Epithelial cell of proximal tubule (primary cell): ENCODE results near the gene RBBP9. TPM values are rescaled to one million over a fixed set of nuclear protein-coding genes. Genes with fewer than 3 reads are reported as not detected.

Experiments
- DNase-seq: peaks from one replicate; pipeline ENCODE4 v3.0.0-alpha.2; 2011; ENCODE audit warnings: low read depth
- H3K4me3 ChIP-seq: 2 replicates; pipeline ENCODE4 v1.5.1; 2011; ENCODE audit warnings: low read depth, mild to moderate bottlenecking, low read length
- total RNA-seq: library from RNA; depleted of rRNA; stranded (reverse); fragments of >200 nt; gene quantifications from 2 replicates; pipeline ENCODE4 v1.2.3, GENCODE V29; 2015
- TF ChIP-seq, protein P1 (sequence below): conservative IDR thresholded peaks from 2 replicates; pipeline ENCODE4 v1.5.1; 2012; ENCODE audit warnings: low read depth, mild to moderate bottlenecking, low read length

The RBBP9 gene
- total RNA-seq, 1 donor from 2014 or later = 9.3 TPM

DNA sequence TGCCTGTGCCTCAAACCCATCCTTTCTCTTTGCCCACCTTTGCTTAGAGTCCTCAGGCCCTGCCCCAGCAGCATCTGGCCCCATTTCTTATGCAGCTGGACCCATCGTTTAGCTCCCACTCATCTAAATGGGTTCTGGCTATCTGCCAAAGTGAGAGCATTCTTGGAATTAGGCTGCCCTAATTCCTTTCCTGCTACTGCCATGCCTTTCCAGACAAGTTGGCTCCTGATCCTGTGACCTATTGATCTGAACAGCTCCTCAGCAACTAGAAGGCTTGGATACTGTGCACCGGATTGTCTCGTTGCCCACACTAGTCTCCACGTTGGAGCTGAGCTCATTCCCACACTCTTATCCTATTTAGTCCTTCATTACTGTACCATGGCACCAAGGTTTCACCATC lies 53.1 kb downstream of the RBBP9 start:
- no peak for DNase-seq
- TF ChIP-seq, protein P1, sequence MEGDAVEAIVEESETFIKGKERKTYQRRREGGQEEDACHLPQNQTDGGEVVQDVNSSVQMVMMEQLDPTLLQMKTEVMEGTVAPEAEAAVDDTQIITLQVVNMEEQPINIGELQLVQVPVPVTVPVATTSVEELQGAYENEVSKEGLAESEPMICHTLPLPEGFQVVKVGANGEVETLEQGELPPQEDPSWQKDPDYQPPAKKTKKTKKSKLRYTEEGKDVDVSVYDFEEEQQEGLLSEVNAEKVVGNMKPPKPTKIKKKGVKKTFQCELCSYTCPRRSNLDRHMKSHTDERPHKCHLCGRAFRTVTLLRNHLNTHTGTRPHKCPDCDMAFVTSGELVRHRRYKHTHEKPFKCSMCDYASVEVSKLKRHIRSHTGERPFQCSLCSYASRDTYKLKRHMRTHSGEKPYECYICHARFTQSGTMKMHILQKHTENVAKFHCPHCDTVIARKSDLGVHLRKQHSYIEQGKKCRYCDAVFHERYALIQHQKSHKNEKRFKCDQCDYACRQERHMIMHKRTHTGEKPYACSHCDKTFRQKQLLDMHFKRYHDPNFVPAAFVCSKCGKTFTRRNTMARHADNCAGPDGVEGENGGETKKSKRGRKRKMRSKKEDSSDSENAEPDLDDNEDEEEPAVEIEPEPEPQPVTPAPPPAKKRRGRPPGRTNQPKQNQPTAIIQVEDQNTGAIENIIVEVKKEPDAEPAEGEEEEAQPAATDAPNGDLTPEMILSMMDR = no peak

DNA sequence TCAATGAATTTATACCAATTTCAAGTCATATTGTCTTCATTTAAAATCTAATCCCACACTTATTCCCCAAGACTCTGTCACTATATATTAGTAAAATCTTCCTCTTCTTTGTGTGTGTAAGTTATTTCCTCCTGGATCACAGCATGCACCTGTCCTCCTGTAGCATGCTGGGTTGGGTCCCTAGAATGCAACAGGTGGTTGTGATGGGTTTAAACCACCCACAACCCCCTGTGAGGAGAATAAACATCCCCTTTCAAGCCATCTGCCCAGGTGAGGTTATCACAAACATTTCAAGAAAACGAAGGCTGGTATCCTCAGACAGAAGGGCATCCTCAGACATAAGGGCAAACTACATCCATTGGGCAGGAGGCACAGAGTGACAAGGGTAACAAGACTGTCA lies 56.6 kb downstream of the RBBP9 start:
- no peak overlapping the region for H3K4me3 ChIP-seq
- TF ChIP-seq, protein P1 = no peak
- no peak for DNase-seq

More for the DNA sequence above, 53.1 kb downstream of the RBBP9 start:
- H3K4me3 ChIP-seq = no peak overlapping the region

DNA sequence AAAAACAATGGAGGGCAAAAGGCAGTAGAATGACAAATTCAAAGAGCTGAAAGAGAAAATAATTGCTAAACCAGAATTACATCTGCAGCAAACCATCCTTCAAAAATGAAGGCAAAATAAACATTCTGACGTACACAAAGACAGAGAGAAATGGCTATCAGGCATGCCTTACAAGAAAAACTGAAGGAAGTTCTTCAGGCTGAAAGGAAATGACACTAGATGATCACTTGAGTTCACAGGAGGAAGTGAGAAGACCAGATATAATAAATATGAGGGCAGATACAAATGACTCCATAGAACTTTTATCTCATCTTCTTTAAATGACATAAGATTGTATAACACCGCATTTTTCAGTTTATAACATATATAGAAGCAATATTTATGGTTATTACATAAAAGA lies 60.2 kb downstream of the RBBP9 start:
- no peak for DNase-seq
- TF ChIP-seq, protein P1 = no peak

More for the DNA sequence above, 60.2 kb downstream of the RBBP9 start:
- no peak overlapping the region for H3K4me3 ChIP-seq

Other genes with a start within 250 kb of the RBBP9 start
- gene ZNF133, start 208.7 kb downstream of the RBBP9 start, total RNA-seq = 7.7 and 16.1 TPM in 2 replicates
- gene DZANK1, start 30.2 kb downstream of the RBBP9 start, total RNA-seq = 1.3 and 1.4 TPM in 2 replicates
- gene POLR3F, start 29.8 kb downstream of the RBBP9 start, total RNA-seq = 6.8 and 22.7 TPM in 2 replicates
- 50.8 and 69.6 TPM in 2 replicates for gene SEC23B, start 10.7 kb upstream of the RBBP9 start, total RNA-seq
- 83.8 and 142 TPM in 2 replicates for gene SMIM26, start 70.2 kb upstream of the RBBP9 start, total RNA-seq
- gene DTD1, start 90.8 kb upstream of the RBBP9 start, total RNA-seq = 79.4 and 90.3 TPM in 2 replicates